Stomach (tissue), 9 donors: ENCODE results near the gene RABEP2. TPM values are rescaled to one million over a fixed set of nuclear protein-coding genes. Genes with fewer than 3 reads are reported as not detected.
"Not testable (repeated sequence)": the region's sequence is repeated elsewhere in the genome, so short reads cannot be mapped to it uniquely, and the experiment has no call there.

Experiments used
- DNase-seq, 2 donors: peaks; one replicate each; pipeline versions ENCODE4 v3.0.0 to v3.0.0-alpha.2; 2013 to 2019
- H3K27ac ChIP-seq, 5 donors: fragments of 200-600 bp in 4 of 5; sonication (generic) in 4 of 5; one replicate each; pipeline ENCODE4 v1.5.1; 2013 to 2019; ENCODE audit warnings: mild to moderate bottlenecking in 1 of 5, moderate library complexity in 1 of 5
- H3K27me3 ChIP-seq, 3 donors: fragments of 200-600 bp; sonication (generic); one replicate each; pipeline ENCODE4 v1.5.1; 2017 to 2019; ENCODE audit warnings: mixed run types in 1 of 3
- H3K36me3 ChIP-seq, 4 donors: fragments of 200-600 bp; sonication (generic); 1 replicate in 3 of 4; 2 replicates in 1 of 4; pipeline ENCODE4 v1.5.1; 2016 to 2019
- H3K4me1 ChIP-seq, 4 donors: fragments of 200-600 bp; sonication (generic); one replicate each; pipeline ENCODE4 v1.5.1; 2016 to 2019
- H3K4me3 ChIP-seq, 4 donors: fragments of 200-600 bp; sonication (generic) in 3 of 4; one replicate each; pipeline ENCODE4 v1.5.1; 2016 to 2019; ENCODE audit warnings: mild to moderate bottlenecking in 1 of 4
- H3K9me3 ChIP-seq, 4 donors: fragments of 200-600 bp; sonication (generic); one replicate each; pipeline ENCODE4 v1.5.1; 2016 to 2019
- EP300 ChIP-seq: sonication (generic); formaldehyde crosslinking; IDR thresholded peaks from one replicate; pipeline ENCODE4 v1.6.1; 2017; ENCODE audit warnings: antibody characterized with exemption
- POLR2A ChIP-seq, 4 donors: fragments of 450-650 bp; IDR thresholded peaks; one replicate each; pipeline ENCODE4 v1.6.1; 2016; ENCODE audit warnings: antibody characterized with exemption in 4 of 4, control low read depth in 2 of 4, mild to moderate bottlenecking in 1 of 4, moderate library complexity in 1 of 4
- POLR2AphosphoS5 ChIP-seq, 3 donors: sonication (generic); formaldehyde crosslinking; IDR thresholded peaks; one replicate each; pipeline ENCODE4 v1.6.1; 2016; ENCODE audit warnings: antibody characterized with exemption in 3 of 3
- WGBS, 5 donors: extraction: QIAGEN DNeasy Blood & Tissue Kit in 3 of 5; methylation state at CpG; one replicate each; pipeline versions ENCODE4 v1.1.5 to v1.1.7; 2013 to 2018; 5-methylcytosine and 5-hydroxymethylcytosine counted together
- intact Hi-C: fragments of 100-400 bp; cut with DNase I; formaldehyde crosslinking; loops from one replicate; pipeline ENCODE4 v1.15.1; 2023; ENCODE audit warnings: low total_unique reads
- polyA plus RNA-seq, 3 donors: library from polyadenylated mRNA; stranded (reverse); fragments of 200-250 nt; gene quantifications; one replicate each; pipeline ENCODE4 v1.2.3, GENCODE V29; 2013
- total RNA-seq, 5 donors: library from RNA; depleted of rRNA; stranded (reverse); fragments of >200 nt; gene quantifications; one replicate each; pipeline versions ENCODE4 v1.1.0 to v1.2.3, GENCODE V29; 2014 to 2016
- TF ChIP-seq, protein P1 (sequence below), 7 experiments: fragments of 450-650 bp in 4 of 7; fragments of 200-600 bp in 3 of 7; sonication (generic) in 3 of 7; IDR thresholded peaks; one replicate each; pipeline ENCODE4 v1.5.1; 2016 to 2019; ENCODE audit warnings: antibody characterized with exemption in 7 of 7, control low read depth in 2 of 7, mild to moderate bottlenecking in 1 of 7
- donor health status: healthy with polysubstance abuse.
- donor health status: Bipolar disorder and iron deficiency.
- donor health status: healthy.

The RABEP2 gene
- total and polyA plus RNA-seq, 8 donors = 20.3 to 350 (median 33.7) TPM

DNA sequence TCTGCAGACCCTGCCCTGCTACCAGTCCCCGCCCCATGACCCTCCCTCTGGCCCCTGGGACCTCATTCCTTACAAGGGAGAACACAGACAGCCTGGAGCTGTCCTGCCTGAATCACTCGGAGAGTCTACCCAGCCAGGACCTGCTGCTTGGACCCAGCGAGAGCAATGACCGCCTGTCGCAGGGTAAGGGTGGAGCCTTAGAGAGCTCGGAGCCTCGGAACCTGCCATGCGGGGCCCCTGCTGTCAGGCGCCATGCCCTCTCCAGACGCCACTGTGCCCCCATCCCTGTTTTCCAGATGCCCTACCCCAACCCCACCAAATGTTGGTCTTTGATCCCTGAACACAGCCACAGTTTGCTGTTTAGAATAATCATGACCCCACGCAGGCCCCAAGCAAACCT is 55.8 kb downstream of the RABEP2 start:
- Histone ChIP-seq H3K27ac (no peak overlapping the region), H3K36me3 (peaks cover 61 to 85% (median 82%) of the 10 kb centered on the region in 4 donors), H3K9me3 (no peaks in the 10 kb centered on the region), H3K4me1 (peaks cover 15 to 27% (median 22%) of the 10 kb centered on the region in 4 donors), H3K4me3 (no peak overlapping the region), H3K27me3 (no peaks in the 10 kb centered on the region)
- TF ChIP-seq POLR2A (IDR thresholded peaks at IDR 0.05) (no peak), POLR2AphosphoS5 (IDR thresholded peaks at IDR 0.05) (no peak), EP300 (no peak)
- TF ChIP-seq, protein P1, sequence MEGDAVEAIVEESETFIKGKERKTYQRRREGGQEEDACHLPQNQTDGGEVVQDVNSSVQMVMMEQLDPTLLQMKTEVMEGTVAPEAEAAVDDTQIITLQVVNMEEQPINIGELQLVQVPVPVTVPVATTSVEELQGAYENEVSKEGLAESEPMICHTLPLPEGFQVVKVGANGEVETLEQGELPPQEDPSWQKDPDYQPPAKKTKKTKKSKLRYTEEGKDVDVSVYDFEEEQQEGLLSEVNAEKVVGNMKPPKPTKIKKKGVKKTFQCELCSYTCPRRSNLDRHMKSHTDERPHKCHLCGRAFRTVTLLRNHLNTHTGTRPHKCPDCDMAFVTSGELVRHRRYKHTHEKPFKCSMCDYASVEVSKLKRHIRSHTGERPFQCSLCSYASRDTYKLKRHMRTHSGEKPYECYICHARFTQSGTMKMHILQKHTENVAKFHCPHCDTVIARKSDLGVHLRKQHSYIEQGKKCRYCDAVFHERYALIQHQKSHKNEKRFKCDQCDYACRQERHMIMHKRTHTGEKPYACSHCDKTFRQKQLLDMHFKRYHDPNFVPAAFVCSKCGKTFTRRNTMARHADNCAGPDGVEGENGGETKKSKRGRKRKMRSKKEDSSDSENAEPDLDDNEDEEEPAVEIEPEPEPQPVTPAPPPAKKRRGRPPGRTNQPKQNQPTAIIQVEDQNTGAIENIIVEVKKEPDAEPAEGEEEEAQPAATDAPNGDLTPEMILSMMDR (IDR thresholded peaks at IDR 0.05) = no peak
- WGBS, 5 donors = 92 to 100% (median 96%) methylated on average over 8 to 11 of the region's 11 CpGs
- intact Hi-C loops = loop anchor here (10.0 kb wide), 1 partner anchor 46 kb away; no protein-coding TSS in a partner anchor
- DNase-seq = no peak

DNA sequence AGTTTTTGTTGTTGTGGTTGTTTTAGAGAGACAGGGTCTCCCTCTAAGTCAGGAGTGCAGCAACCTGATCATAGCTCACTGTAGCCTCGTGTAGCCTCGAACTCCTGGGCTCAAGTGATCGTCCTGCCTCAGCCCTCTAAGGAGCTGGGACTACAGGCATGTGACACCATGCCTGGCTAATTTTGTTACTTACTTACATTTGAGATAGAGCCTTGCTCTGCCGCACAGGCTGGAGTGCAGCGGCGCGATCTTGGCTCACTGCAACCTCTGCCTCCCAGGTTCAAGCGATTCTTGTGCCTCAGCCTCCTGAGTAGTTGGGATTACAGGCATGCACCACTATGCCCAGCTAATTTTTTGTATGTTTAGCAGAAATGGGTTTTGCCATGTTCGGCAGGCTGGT is 57.4 kb downstream of the RABEP2 start:
- H3K4me3 ChIP-seq, DNase-seq, H3K9me3 ChIP-seq, H3K27me3 ChIP-seq, H3K27ac ChIP-seq: not testable (repeated sequence)
- intact Hi-C loops = loop anchor here (10.0 kb wide), 1 partner anchor 47 kb away; no protein-coding TSS in a partner anchor
- Histone ChIP-seq H3K36me3 (peaks cover 52 to 70% (median 67%) of the 10 kb centered on the region in 4 donors), H3K4me1 (peaks cover 18 to 32% (median 26%) of the 10 kb centered on the region in 4 donors)
- 91 to 96% (median 95%) methylated on average over 9 of the region's 9 CpGs for WGBS, 5 donors

DNA sequence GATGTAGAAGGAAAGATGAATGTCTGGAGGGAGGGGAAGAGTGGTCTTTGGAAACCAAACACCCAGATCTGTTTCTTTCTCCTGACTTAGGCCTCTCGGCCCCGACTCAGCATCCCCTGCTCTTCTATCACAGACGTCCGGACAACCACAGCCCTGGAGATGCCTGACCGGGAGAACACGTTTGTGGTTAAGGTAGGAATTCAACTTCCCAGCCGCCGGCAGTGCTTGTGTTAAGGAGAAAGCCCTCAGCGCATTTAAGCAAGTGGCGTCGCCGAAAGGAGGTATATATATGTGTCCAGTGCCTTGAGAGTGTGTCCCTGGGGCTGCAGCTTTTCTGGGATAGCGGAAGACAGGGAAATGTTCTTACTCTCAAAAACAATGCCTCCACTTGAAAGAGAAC is 57.8 kb downstream of the RABEP2 start:
- Histone ChIP-seq H3K36me3 (peaks cover 48 to 65% (median 63%) of the 10 kb centered on the region in 4 donors), H3K4me3 (no peak overlapping the region), H3K4me1 (peaks cover 20 to 36% (median 30%) of the 10 kb centered on the region in 4 donors), H3K9me3 (no peaks in the 10 kb centered on the region), H3K27ac (no peak overlapping the region), H3K27me3 (no peaks in the 10 kb centered on the region)
- no peak for TF ChIP-seq POLR2AphosphoS5 (IDR thresholded peaks at IDR 0.05)
- TF ChIP-seq POLR2A (IDR thresholded peaks at IDR 0.05) = no peak
- TF ChIP-seq, protein P1 (IDR thresholded peaks at IDR 0.05) = no peak
- no peak for TF ChIP-seq EP300
- intact Hi-C loops = loop anchor here (10.0 kb wide), 1 partner anchor 48 kb away; no protein-coding TSS in a partner anchor
- 80 to 92% (median 85%) methylated on average over 13 of the region's 13 CpGs for WGBS, 5 donors
- DNase-seq = no peak

DNA sequence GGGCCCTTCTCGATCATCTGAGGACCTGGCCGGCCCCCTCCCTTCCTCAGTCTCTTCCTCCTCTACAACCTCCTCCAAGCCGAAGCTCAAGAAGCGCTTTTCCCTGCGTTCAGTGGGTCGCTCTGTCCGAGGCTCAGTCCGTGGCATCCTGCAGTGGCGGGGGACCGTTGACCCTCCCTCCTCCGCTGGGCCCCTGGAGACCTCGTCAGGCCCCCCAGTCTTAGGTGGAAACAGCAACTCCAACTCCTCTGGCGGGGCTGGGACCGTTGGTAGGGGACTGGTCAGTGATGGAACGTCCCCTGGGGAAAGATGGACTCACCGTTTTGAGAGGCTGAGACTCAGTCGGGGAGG is 58.6 kb downstream of the RABEP2 start:
- TF ChIP-seq EP300 (no peak), POLR2A (IDR thresholded peaks at IDR 0.05) (no peak)
- TF ChIP-seq, protein P1 (IDR thresholded peaks at IDR 0.05) = no peak

DNA sequence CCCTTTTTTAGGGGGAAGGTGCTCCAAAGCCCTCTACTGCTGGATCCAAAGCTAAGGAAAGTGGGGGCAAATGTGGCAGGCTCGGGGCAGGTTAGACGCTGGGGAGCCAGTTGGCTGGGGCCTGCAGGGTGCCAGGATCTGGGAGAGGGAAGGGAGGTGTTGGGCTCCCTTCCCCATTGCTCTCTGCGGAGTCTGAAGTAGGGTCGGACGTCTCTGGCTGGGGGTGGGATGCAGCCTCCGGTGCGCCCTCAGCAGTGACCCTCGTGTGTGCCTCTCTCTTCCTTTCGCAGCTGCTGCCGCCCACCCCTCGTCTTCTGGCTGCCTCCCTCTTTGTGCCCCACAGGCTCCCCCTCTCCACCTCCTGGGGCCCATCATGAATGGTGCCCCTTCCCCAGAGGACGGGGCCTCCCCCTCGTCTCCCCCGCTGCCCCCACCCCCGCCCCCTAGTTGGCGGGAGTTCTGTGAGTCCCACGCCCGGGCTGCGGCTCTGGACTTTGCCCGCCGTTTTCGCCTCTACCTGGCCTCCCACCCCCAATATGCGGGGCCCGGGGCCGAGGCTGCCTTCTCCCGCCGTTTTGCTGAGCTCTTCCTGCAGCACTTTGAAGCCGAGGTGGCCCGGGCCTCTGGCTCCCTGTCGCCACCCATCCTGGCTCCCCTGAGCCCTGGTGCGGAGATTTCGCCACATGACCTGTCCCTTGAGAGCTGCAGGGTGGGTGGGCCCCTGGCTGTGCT is 59.1 kb downstream of the RABEP2 start:
- no peak for DNase-seq
- TF ChIP-seq POLR2A (IDR thresholded peaks at IDR 0.05) (no peak), POLR2AphosphoS5 (IDR thresholded peaks at IDR 0.05) (no peak), EP300 (no peak)
- TF ChIP-seq, protein P1 (IDR thresholded peaks at IDR 0.05) = no peak
- no peak overlapping the region for H3K4me3 ChIP-seq
- no peaks in the 10 kb centered on the region for H3K27me3 ChIP-seq
- 53 to 73% (median 64%) methylated on average over 27 to 32 of the region's 32 CpGs for WGBS, 5 donors
- no peaks in the 10 kb centered on the region for H3K9me3 ChIP-seq
- H3K36me3 ChIP-seq = peaks cover 35 to 52% (median 49%) of the 10 kb centered on the region in 4 donors
- peaks cover 20 to 38% (median 31%) of the 10 kb centered on the region in 4 donors for H3K4me1 ChIP-seq
- intact Hi-C loops = loop anchor here (10.0 kb wide), 1 partner anchor 49 kb away; no protein-coding TSS in a partner anchor
- H3K27ac ChIP-seq = no peak overlapping the region

More for the DNA sequence above, 58.6 kb downstream of the RABEP2 start:
- no peak overlapping the region for H3K27ac ChIP-seq
- WGBS, 5 donors = 77 to 84% (median 81%) methylated on average over 16 to 17 of the region's 17 CpGs
- H3K9me3 ChIP-seq = no peaks in the 10 kb centered on the region
- no peak overlapping the region for H3K4me3 ChIP-seq
- intact Hi-C loops = loop anchor here (10.0 kb wide), 1 partner anchor 48 kb away; no protein-coding TSS in a partner anchor
- H3K4me1 ChIP-seq = peaks cover 20 to 38% (median 31%) of the 10 kb centered on the region in 4 donors
- no peaks in the 10 kb centered on the region for H3K27me3 ChIP-seq
- no peak for DNase-seq
- H3K36me3 ChIP-seq = peaks cover 40 to 57% (median 55%) of the 10 kb centered on the region in 4 donors
